NT2/D1 (cell line): ENCODE results near the gene SPANXC.
"Not testable (repeated sequence)": the region's sequence is repeated elsewhere in the genome, so short reads cannot be mapped to it uniquely, and the experiment has no call there.

Source experiments
- DNase-seq: peaks from one replicate; pipeline ENCODE4 v3.0.0-alpha.2; 2011; ENCODE audit warnings: low read depth, low spot score
- H3K27me3 ChIP-seq: 2 replicates; pipeline ENCODE4 v1.6.0; 2011; ENCODE audit warnings: mild to moderate bottlenecking; ENCODE audit not compliant: insufficient read length, insufficient read depth
- H3K36me3 ChIP-seq: 2 replicates; pipeline ENCODE4 v1.6.1; 2011; ENCODE audit warnings: mild to moderate bottlenecking, low read length, mixed read lengths; ENCODE audit not compliant: insufficient read depth, insufficient read length
- H3K4me1 ChIP-seq: 2 replicates; pipeline ENCODE4 v1.5.1; 2011; ENCODE audit not compliant: insufficient read depth, insufficient read length
- H3K4me3 ChIP-seq: 2 replicates; pipeline ENCODE4 v1.5.1; 2011; ENCODE audit warnings: low read depth; ENCODE audit not compliant: insufficient read length
- H3K9ac ChIP-seq: 2 replicates; pipeline ENCODE4 v1.6.0; 2011; ENCODE audit warnings: low read depth; ENCODE audit not compliant: insufficient read length
- H3K9me3 ChIP-seq: 2 replicates; pipeline ENCODE4 v1.5.1; 2011; ENCODE audit warnings: mild to moderate bottlenecking, low read length; ENCODE audit not compliant: insufficient read depth
- SUZ12 ChIP-seq: IDR thresholded peaks from 2 replicates; pipeline ENCODE4 v1.6.1; 2011; ENCODE audit not compliant: insufficient read length, insufficient read depth; ENCODE audit errors: extremely low read depth
- YY1 ChIP-seq: IDR thresholded peaks from 2 replicates; pipeline ENCODE4 v1.6.1; 2011; ENCODE audit not compliant: insufficient read length, insufficient read depth
- ZNF274 ChIP-seq: IDR thresholded peaks from 2 replicates; pipeline ENCODE4 v1.6.1; 2011; ENCODE audit warnings: mild to moderate bottlenecking, low read depth, low read length

Gene SPANXC

DNA sequence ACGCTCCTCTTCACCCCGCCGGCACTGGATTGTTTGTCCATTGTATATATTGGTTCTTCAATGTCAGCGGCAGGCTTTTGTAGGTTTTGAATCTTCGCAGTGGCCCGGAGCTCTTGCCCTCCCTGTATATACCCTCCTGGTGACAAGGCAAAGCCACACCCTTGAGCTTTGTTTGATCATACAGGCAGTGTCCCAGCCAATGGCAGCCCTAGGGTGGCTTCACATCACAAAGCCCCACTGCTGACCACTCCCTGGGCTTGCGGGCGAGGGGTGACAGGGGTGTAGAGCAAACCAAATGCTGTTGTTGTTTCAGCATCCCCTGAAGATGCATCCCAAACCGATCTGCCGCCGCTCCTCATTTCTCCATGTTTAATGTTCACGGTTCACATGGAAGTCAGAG, at the start of gene SPANXC:
SPANXC (minus strand) TSS at position 101 of the 400 bp plus-strand sequence; CDS start at position 41, 60 bp downstream.
- H3K9me3 ChIP-seq, H3K4me1 ChIP-seq, H3K9ac ChIP-seq, H3K4me3 ChIP-seq, H3K27me3 ChIP-seq, DNase-seq, H3K36me3 ChIP-seq: not testable (repeated sequence)

- no peaks in the 10 kb centered on the region for H3K4me1 ChIP-seq
- TF ChIP-seq YY1 (no peak), SUZ12 (no peak), ZNF274 (no peak)
- H3K9me3 ChIP-seq, result no peaks in the 10 kb centered on the region
- no peak overlapping the region for H3K4me3 ChIP-seq
- H3K27me3 ChIP-seq, result no peaks in the 10 kb centered on the region
- DNase-seq, result no peak
- H3K36me3 ChIP-seq, result no peaks in the 10 kb centered on the region
- no peak overlapping the region for H3K9ac ChIP-seq
These were observed 37.2 kb upstream of the SPANXC start for GRCh38 chrX:141279476-141279875.

DNA sequence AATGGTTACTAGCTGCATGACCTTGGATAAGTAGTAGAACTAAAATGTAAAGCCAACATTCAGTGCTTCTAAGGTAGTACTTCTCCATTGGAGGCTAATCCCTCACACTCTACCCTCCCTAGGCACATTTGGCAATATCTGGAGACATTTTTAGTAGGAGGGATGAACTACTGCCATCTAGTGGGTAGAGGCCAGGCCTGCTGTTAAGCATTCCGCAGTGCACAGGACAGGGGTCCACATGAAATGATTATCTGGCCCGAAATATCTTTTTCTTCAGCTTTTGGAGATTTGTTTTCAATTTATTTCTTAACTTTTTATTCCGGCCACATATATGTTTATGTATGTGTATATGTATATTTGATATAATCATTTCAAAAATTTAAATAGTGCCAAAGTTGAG, 36.0 kb upstream of the SPANXC start:
- TF ChIP-seq YY1 (no peak), ZNF274 (no peak), SUZ12 (no peak)
- Histone ChIP-seq H3K36me3 (no peaks in the 10 kb centered on the region), H3K4me1 (no peaks in the 10 kb centered on the region), H3K9me3 (no peaks in the 10 kb centered on the region), H3K9ac (no peak overlapping the region), H3K4me3 (no peak overlapping the region), H3K27me3 (no peaks in the 10 kb centered on the region)
- DNase-seq, result peak; percentile 1

DNA sequence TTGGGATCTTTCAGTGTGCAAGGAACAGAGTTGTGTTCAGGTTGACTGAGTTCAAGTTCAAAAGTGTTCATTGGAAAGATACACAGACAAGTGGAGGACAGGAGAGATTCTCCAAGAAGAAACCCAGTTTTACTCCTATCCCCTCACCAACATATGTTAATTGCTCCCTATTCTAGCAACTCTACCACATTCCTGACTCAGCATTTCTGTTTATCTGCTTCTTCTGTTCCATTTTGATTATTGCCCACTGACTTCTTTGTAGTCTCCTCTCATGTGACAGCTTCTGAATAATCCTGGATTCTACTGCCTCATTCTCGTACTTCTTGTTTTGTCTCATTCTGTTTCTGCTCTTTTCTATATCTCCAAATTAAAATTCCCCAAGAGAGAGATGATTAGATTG, 15.8 kb upstream of the SPANXC start:
- no peak for TF ChIP-seq YY1
- no peak for TF ChIP-seq ZNF274
- TF ChIP-seq SUZ12, result no peak
- no peaks in the 10 kb centered on the region for H3K9me3 ChIP-seq
- H3K4me3 ChIP-seq, result no peak overlapping the region
- H3K4me1 ChIP-seq, result no peaks in the 10 kb centered on the region
- no peak for DNase-seq
- H3K9ac ChIP-seq, result no peak overlapping the region
- H3K36me3 ChIP-seq, result no peaks in the 10 kb centered on the region
- no peaks in the 10 kb centered on the region for H3K27me3 ChIP-seq

- no peak for DNase-seq
- no peaks in the 10 kb centered on the region for H3K27me3 ChIP-seq
- no peak overlapping the region for H3K9ac ChIP-seq
- TF ChIP-seq ZNF274, result no peak
- no peak for TF ChIP-seq SUZ12
- TF ChIP-seq YY1, result no peak
- no peaks in the 10 kb centered on the region for H3K36me3 ChIP-seq
- no peak overlapping the region for H3K4me3 ChIP-seq
- H3K4me1 ChIP-seq, result no peaks in the 10 kb centered on the region
- H3K9me3 ChIP-seq, result no peaks in the 10 kb centered on the region
These were observed 20.7 kb downstream of the SPANXC start for GRCh38 chrX:141221611-141222010.

DNA sequence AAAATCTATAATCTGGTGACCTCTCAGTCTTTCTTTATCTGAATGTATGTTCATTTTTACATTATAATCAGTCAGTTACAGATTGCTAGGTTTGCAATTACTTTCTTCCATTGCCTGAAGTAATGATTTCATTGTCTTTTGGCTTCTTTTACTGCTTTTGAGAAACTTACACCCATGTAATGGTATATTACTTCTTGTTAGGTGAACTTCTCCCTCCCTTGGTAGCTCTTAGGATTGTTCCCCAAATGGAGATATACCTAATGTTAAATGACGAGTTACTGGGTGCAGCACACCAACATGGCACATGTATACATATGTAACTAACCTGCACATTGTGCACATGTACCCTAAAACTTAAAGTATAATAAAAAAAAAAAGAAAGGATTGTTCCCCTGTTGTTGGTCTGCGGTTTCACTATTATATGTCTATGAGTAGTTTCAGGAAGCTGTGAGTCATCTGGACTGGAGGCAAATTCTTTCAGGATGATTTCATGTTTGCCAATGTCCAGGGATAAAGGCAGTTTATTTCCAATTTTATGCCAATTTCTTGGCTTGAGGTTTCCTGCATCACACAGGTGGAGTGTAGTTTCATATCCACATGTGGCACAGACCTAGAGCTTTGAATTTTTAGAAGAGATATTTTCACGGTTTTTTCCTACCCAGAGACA, 21.8 kb downstream of the SPANXC start:
- Histone ChIP-seq H3K27me3 (no peaks in the 10 kb centered on the region), H3K4me1 (no peaks in the 10 kb centered on the region), H3K9ac (no peak overlapping the region), H3K4me3 (no peak overlapping the region), H3K9me3 (no peaks in the 10 kb centered on the region), H3K36me3 (no peaks in the 10 kb centered on the region)
- TF ChIP-seq SUZ12, result no peak
- no peak for TF ChIP-seq ZNF274
- TF ChIP-seq YY1, result no peak
- no peak for DNase-seq

GRCh38 chrX:141214196-141214595, 28.1 kb downstream of the SPANXC start:
- Histone ChIP-seq H3K36me3 (no peaks in the 10 kb centered on the region), H3K4me1 (no peaks in the 10 kb centered on the region), H3K9ac (no peak overlapping the region), H3K27me3 (no peaks in the 10 kb centered on the region), H3K4me3 (no peak overlapping the region), H3K9me3 (no peaks in the 10 kb centered on the region)
- no peak for DNase-seq
- TF ChIP-seq ZNF274 (no peak), YY1 (no peak), SUZ12 (no peak)

- no peak for DNase-seq
- no peaks in the 10 kb centered on the region for H3K4me1 ChIP-seq
- no peaks in the 10 kb centered on the region for H3K27me3 ChIP-seq
- no peak overlapping the region for H3K9ac ChIP-seq
- no peaks in the 10 kb centered on the region for H3K9me3 ChIP-seq
- H3K4me3 ChIP-seq, result no peak overlapping the region
- TF ChIP-seq ZNF274 (no peak), YY1 (no peak), SUZ12 (no peak)
- H3K36me3 ChIP-seq, result no peaks in the 10 kb centered on the region
These were observed 40.4 kb downstream of the SPANXC start for GRCh38 chrX:141201962-141202361.
